ENCODE results near the gene SLC26A6.

Gene SLC26A6

GRCh38 chr3:48597408-48597800 is 37.9 kb downstream of the SLC26A6 start:
- no peak for DNase-seq

GRCh38 chr3:48596676-48597407 is 38.4 kb downstream of the SLC26A6 start:
- no peak for DNase-seq

- DNase-seq = no peak
Observed at GRCh38 chr3:48596157-48596556, 39.1 kb downstream of the SLC26A6 start.

GRCh38 chr3:48595526-48596121 is 39.6 kb downstream of the SLC26A6 start:
- DNase-seq = no peak

DNA sequence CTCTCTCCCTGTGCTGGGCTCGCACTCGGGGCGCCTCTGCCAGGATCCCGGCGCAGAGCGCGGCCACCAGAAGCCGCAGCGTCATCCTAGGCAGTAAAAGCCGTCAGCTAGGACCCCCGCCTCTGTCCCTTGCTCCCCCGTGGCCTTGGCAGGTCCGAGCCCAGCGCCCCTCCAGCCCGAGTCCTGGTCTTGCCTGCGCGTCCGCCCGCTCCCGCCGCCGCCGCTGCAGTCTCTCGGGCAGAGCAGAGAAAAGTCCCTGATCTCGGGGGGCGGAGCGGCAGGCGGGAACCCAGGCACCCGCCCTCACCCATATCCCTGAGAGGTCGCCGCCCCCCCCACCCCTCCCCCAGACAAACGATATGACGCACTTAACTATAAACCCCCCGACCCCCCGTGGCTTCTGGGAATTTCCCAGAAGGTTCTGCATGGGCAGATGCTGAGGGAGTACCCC is 40.2 kb downstream of the SLC26A6 start, which contains the start of gene COL7A1:
COL7A1 (minus strand) TSS at position 255 of the 451 bp plus-strand sequence; CDS start at position 85, 170 bp downstream.
- no peak for DNase-seq

DNA sequence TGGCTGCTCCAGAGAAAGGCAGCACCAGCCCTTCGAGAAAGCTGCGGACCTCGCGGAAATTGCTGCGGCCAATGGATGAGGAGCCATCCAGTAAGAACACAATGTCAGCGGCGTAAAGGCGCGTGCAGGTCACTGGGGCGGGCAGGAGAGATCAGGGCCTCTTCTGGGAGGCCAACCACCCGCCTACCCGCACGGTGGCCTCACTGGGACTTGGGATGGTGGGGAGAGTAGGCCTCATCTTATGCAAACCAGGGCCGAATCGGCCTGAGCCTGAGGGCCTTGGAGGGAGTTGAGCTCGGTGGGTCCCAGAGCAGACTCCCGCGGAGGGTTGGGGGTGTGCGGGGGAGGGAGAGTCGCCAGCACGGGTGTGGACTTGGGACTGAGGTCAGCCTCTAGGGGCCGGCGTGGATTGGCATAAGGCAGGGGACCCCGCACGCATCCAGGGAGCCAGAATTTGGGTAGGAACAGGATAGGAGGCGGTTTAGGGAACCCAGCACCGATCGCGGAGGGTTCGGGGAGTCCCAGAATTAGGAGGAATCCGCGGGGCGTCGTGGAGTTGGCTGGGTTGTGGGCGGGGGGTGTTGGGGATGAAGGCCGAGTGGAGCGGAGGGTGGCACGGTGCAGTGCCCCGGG is 40.7 kb downstream of the SLC26A6 start:
- no peak for DNase-seq

DNA sequence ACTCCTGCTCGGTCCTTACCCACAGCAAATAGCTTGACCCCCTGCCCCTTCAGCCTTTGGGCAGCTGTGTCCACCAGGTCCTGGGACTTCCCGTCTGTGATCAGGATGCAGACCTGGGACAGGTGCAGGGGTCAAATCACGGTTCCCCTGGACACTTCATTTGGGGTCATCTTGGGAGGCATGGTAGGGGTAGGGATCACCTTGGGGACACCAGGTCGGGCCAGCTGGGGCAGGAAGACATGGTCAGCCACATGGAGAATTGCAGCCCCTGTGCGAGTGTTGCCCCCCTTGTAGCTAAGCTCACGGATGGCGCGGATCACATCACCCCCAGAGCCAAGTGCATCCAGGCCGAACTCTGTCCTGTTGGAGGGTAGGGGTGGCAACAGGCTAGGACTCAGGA is 41.9 kb downstream of the SLC26A6 start:
- no peak for DNase-seq

DNA sequence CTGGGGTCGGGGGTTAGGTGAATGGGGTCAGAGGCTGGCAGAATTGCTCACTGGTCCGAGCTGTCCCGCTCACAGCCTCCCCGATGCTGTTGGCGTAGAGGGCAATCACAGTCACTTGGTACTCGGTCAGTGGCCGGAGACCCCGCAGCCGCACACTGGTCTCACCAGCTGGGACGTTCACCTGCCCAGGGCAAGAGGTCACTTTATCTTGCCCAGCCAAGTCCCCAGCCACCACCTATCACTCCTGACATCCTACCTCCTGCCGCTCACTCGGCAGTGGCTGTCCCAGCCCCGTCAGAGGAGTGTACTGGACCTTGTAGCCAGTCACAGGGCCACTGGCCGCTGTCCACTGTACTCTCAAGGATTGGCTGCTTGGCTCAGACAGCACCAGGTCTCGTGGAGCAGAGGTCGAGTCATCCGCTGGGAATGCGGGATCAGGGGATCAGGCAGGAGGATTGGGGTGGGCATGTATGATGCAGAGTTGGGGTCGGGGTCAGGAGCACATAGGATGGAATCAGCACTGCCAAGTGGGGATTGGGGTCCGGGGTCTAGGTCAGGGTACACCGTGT is 42.7 kb downstream of the SLC26A6 start:
- DNase-seq = no peak

DNA sequence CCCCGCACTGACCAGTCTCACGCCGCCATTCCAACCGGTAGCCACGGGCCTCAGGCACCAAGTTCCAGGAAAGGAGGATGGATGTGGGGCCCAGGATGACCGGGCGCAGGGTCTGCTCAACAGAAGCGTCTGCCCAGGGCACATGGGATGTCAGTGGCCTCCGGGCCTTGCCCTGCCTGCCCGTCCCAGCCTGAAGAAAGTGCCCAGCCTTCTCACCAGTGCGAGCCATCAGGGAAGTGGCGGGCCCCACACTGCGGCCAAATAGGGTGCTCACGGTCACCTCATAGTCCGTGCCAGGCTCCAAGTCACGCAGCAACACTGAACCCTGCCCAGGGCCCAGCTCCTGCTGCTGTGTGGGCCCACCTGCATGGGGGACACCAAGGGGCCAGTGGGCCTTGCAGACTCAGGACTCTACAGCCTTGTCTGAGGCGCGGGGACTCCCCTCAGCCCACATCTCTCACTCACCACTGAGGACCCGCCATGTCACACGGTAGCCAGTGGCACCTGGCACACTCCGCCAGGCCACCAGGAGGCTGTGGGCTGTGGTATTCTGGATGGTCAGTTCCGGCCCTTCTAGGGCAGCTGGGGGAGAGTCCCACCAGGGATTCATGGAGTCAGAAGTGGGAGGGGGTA is 43.3 kb downstream of the SLC26A6 start:
- no peak for DNase-seq

GRCh38 chr3:48591436-48591835 is 43.8 kb downstream of the SLC26A6 start:
- DNase-seq = no peak

DNA sequence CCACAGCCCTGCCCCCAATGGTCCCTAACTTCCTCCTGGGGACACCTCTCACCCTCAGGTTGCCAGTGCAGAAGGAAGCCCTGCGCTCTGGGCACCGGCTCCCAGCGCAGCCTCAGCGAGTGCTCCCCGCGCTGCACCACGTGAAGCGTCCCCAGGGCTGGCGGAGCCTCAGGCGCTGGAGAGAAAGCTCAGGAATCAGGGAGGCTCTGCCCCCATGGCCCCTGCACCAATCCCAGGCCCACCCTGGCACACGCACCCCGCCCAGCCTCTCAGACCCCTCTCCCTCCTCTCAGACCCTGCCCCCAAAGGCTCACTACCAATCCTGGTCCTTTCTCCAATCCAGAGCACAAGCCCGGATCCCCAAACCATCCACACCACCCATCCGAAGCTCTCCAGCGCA is 47.0 kb downstream of the SLC26A6 start:
- no peak for DNase-seq

- no peak for DNase-seq
Observed at GRCh38 chr3:48587686-48588085, 47.6 kb downstream of the SLC26A6 start.

DNA sequence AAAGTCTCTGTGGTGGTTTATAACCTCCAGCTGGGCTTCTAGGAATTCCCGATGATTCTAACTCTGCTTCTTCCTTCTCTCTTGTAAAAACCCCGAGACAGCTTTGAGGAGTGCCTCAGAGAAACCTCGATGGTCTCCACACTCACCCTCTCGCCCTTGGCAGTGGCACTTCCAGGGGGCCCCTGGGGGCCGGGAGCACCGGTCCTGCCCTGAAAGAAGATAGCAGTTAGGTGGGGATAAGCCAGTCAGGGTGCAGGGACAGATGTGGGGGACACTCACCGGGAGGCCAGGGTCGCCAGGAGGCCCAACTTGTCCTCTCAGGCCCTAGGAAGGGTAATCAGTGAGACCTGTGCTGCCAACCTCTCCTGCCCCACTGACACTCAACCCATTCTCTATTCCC is 49.9 kb downstream of the SLC26A6 start:
- DNase-seq = no peak

DNA sequence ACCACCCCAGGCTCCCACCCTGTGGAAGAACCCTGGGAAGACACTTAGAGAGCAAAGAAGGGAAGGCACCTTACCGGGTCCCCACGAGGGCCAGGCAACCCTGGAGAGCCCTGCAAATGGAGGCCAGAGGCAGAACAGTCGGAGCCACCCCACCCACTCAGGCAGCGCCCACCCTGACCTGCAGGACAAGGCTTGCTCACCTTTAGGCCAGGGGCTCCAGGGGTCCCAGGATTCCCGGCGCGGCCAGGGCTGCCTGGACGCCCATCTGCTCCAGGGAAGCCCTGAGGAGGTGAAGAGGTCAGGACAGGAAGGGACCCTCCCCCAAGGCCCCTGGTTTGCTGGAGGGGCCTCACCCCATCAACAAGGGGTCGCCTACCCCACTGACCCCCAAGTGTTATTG is 50.4 kb downstream of the SLC26A6 start:
- DNase-seq = no peak

DNA sequence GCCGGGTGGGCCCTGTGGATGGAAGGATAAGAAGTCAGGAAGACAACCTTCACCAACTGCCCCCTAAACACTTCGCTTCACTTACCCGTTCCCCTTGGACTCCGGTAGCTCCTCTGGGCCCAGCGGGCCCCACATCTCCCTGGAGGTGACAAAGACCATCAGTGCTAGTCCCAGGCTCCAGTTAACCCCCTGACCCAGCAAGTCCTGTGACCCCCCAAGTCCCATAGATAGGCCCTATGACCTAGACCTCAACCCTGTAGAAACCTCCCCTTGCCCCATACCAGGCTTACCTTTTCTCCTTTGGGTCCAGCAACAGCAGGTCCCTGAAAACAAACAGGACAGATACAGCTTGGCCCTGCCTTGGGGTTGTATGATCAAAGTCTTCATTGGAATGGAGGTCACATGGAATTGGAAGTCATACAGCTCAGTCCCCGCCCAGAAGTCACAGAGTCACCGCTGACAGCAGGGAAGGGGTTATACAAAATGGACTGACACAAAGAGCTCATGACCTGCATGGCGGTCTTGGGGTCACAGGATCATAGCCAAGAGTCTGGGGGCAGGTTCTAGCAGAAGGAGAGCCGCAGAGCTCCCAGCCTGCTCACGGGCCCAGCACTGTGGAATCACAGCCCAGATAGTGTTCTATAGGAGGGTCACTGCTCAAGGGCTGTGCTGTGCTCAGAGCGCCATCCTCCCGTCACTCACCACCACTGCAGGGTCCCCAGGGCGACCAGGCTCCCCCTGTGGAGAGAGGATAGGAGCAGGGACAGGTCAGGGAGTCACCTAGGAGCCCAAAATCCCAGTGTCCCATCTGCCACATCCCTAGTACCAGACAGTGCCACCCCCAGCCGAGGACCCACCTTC is 53.4 kb downstream of the SLC26A6 start:
- DNase-seq = no peak

GRCh38 chr3:48576647-48577046 is 58.6 kb downstream of the SLC26A6 start:
- DNase-seq = no peak

All from SHP77 (cell line).